ENCODE measurements around the gene GUCD1.

Gene GUCD1

GRCh38 chr22:24521791-24522245 is 33.1 kb downstream of the GUCD1 start:
- Histone ChIP-seq H3K27me3 (ENCODE audit: low read length) (no peaks in the 10 kb centered on the region), H3F3A (ENCODE audit: insufficient read depth) (no peaks in the 10 kb centered on the region), H3K4me3 (ENCODE audit: insufficient read depth, low read length, poor library complexity, severe bottlenecking) (no peak overlapping the region), H3K4me2 (ENCODE audit: low read depth, low read length, poor library complexity, severe bottlenecking) (no peak overlapping the region), H2AFZ (ENCODE audit: low read depth, low read length, severe bottlenecking) (no peak overlapping the region), H3K79me2 (ENCODE audit: insufficient read depth, low read length) (no peaks in the 10 kb centered on the region), H3K27ac (ENCODE audit: low read depth, low read length) (no peak overlapping the region), H3K9me2 (replicated peaks; ENCODE audit: insufficient read depth, low read length) (no peaks in the 10 kb centered on the region), H4K20me1 (ENCODE audit: low read depth, low read length) (no peaks in the 10 kb centered on the region), H3K9ac (ENCODE audit: low read length) (no peak overlapping the region), H3K9me3 (ENCODE audit: insufficient read depth, low read length) (no peaks in the 10 kb centered on the region), H3K36me3 (ENCODE audit: low read length) (no peaks in the 10 kb centered on the region)
- TF ChIP-seq EZH2phosphoT487 (conservative IDR thresholded peaks at IDR 0.05; ENCODE audit: low read length) = no peak
- TF ChIP-seq CTCF (IDR thresholded peaks at IDR 0.05; ENCODE audit: insufficient read depth, low read length, poor library complexity, severe bottlenecking) = peak; percentile 51

GRCh38 chr22:24519496-24519895 is 35.4 kb downstream of the GUCD1 start:
- Histone ChIP-seq H3K9me2 (replicated peaks; ENCODE audit: insufficient read depth, low read length) (no peaks in the 10 kb centered on the region), H2AFZ (ENCODE audit: low read depth, low read length, severe bottlenecking) (no peak overlapping the region), H3K4me3 (ENCODE audit: insufficient read depth, low read length, poor library complexity, severe bottlenecking) (no peak overlapping the region), H3K36me3 (ENCODE audit: low read length) (no peaks in the 10 kb centered on the region), H3K79me2 (ENCODE audit: insufficient read depth, low read length) (no peaks in the 10 kb centered on the region), H4K20me1 (ENCODE audit: low read depth, low read length) (no peaks in the 10 kb centered on the region), H3K27me3 (ENCODE audit: low read length) (no peaks in the 10 kb centered on the region), H3K4me2 (ENCODE audit: low read depth, low read length, poor library complexity, severe bottlenecking) (no peak overlapping the region), H3K9ac (ENCODE audit: low read length) (no peak overlapping the region), H3K9me3 (ENCODE audit: insufficient read depth, low read length) (no peaks in the 10 kb centered on the region), H3F3A (ENCODE audit: insufficient read depth) (no peaks in the 10 kb centered on the region), H3K27ac (ENCODE audit: low read depth, low read length) (no peak overlapping the region)
- TF ChIP-seq CTCF (IDR thresholded peaks at IDR 0.05; ENCODE audit: insufficient read depth, low read length, poor library complexity, severe bottlenecking) (no peak), EZH2phosphoT487 (conservative IDR thresholded peaks at IDR 0.05; ENCODE audit: low read length) (no peak)

GRCh38 chr22:24518771-24519485 is 36.0 kb downstream of the GUCD1 start:
- H3K27me3 ChIP-seq (ENCODE audit: low read length) = no peaks in the 10 kb centered on the region
- H4K20me1 ChIP-seq (ENCODE audit: low read depth, low read length) = no peaks in the 10 kb centered on the region
- no peaks in the 10 kb centered on the region for H3F3A ChIP-seq (ENCODE audit: insufficient read depth)
- H3K79me2 ChIP-seq (ENCODE audit: insufficient read depth, low read length) = no peaks in the 10 kb centered on the region
- TF ChIP-seq CTCF (IDR thresholded peaks at IDR 0.05; ENCODE audit: insufficient read depth, low read length, poor library complexity, severe bottlenecking) (no peak), EZH2phosphoT487 (conservative IDR thresholded peaks at IDR 0.05; ENCODE audit: low read length) (no peak)
- no peaks in the 10 kb centered on the region for H3K36me3 ChIP-seq (ENCODE audit: low read length)
- no peak overlapping the region for H3K4me2 ChIP-seq (ENCODE audit: low read depth, low read length, poor library complexity, severe bottlenecking)
- H3K9ac ChIP-seq (ENCODE audit: low read length) = no peak overlapping the region
- no peaks in the 10 kb centered on the region for H3K9me2 ChIP-seq (replicated peaks; ENCODE audit: insufficient read depth, low read length)
- no peak overlapping the region for H3K27ac ChIP-seq (ENCODE audit: low read depth, low read length)
- H3K4me3 ChIP-seq (ENCODE audit: insufficient read depth, low read length, poor library complexity, severe bottlenecking) = no peak overlapping the region
- no peak overlapping the region for H2AFZ ChIP-seq (ENCODE audit: low read depth, low read length, severe bottlenecking)
- no peaks in the 10 kb centered on the region for H3K9me3 ChIP-seq (ENCODE audit: insufficient read depth, low read length)

Measured in SU-DHL-6 (cell line).